A549 (cell line): ENCODE data around the gene ZNF692.
"Not testable (repeated sequence)": the region's sequence is repeated elsewhere in the genome, so short reads cannot be mapped to it uniquely, and the experiment has no call there.

Source experiments
- EP300 ChIP-seq, 2 experiments: fragments of >200 bp; sonication (Bioruptor Twin); formaldehyde crosslinking; IDR thresholded peaks; 2 replicates in 1 of 2; 3 replicates in 1 of 2; pipeline ENCODE4 v1.6.1; 2016 to 2017
- JUN ChIP-seq, 2 experiments: fragments of >200 bp; sonication (Bioruptor Twin); formaldehyde crosslinking; IDR thresholded peaks; 2 replicates in 1 of 2; 3 replicates in 1 of 2; pipeline ENCODE4 v1.6.1; 2016 to 2017
- JUNB ChIP-seq: fragments of >200 bp; sonication (Bioruptor Twin); formaldehyde crosslinking; IDR thresholded peaks from 2 replicates; pipeline ENCODE4 v1.6.1; 2016
- MAFK ChIP-seq: fragments of 450-650 bp; IDR thresholded peaks from 2 replicates; pipeline ENCODE4 v1.6.1; 2014; ENCODE audit not compliant: partially characterized antibody
- PHF8 ChIP-seq: fragments of 200-600 bp; sonication (generic); IDR thresholded peaks from 2 replicates; pipeline ENCODE4 v1.6.1; 2016; ENCODE audit warnings: low read depth, mild to moderate bottlenecking, antibody characterized with exemption, moderate library complexity, borderline replicate concordance
- SMC3 ChIP-seq: fragments of >200 bp; sonication (Bioruptor Twin); formaldehyde crosslinking; IDR thresholded peaks from 3 replicates; pipeline ENCODE4 v1.6.1; 2018; ENCODE audit warnings: inconsistent platforms
- TF ChIP-seq, protein P1 (sequence below): fragments of 200-600 bp; sonication (generic); IDR thresholded peaks from 2 replicates; pipeline ENCODE4 v1.6.1; 2016; ENCODE audit warnings: antibody characterized with exemption, mild to moderate bottlenecking, moderate library complexity
- TF ChIP-seq, protein P2 (sequence below): fragments of >200 bp; sonication (Bioruptor Twin); formaldehyde crosslinking; IDR thresholded peaks from 3 replicates; pipeline ENCODE4 v1.5.1; 2016
- TF ChIP-seq, protein P3 (sequence below): fragments of 250-450 bp; sonication (Bioruptor Pico); IDR thresholded peaks from 2 replicates; pipeline ENCODE4 v1.5.0; 2021; ENCODE audit warnings: mild to moderate bottlenecking, moderate library complexity, borderline replicate concordance

DNA sequence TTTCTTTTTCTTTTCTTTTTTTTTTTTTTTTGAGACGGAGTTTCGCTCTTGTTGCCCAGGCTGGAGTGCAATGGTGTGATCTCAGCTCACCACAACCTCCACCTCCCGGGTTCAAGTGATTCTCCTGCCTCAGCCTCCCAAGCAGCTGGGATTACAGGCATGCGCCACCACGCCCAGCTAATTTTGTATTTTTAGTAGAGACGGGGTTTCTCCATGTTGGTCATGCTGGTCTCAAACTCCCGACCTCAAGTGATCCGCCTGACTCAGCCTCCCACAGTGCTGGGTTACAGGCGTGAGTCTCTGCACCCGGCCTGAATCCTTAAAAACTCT is 31.0 kb upstream of the ZNF692 start:
- TF ChIP-seq, protein P1, sequence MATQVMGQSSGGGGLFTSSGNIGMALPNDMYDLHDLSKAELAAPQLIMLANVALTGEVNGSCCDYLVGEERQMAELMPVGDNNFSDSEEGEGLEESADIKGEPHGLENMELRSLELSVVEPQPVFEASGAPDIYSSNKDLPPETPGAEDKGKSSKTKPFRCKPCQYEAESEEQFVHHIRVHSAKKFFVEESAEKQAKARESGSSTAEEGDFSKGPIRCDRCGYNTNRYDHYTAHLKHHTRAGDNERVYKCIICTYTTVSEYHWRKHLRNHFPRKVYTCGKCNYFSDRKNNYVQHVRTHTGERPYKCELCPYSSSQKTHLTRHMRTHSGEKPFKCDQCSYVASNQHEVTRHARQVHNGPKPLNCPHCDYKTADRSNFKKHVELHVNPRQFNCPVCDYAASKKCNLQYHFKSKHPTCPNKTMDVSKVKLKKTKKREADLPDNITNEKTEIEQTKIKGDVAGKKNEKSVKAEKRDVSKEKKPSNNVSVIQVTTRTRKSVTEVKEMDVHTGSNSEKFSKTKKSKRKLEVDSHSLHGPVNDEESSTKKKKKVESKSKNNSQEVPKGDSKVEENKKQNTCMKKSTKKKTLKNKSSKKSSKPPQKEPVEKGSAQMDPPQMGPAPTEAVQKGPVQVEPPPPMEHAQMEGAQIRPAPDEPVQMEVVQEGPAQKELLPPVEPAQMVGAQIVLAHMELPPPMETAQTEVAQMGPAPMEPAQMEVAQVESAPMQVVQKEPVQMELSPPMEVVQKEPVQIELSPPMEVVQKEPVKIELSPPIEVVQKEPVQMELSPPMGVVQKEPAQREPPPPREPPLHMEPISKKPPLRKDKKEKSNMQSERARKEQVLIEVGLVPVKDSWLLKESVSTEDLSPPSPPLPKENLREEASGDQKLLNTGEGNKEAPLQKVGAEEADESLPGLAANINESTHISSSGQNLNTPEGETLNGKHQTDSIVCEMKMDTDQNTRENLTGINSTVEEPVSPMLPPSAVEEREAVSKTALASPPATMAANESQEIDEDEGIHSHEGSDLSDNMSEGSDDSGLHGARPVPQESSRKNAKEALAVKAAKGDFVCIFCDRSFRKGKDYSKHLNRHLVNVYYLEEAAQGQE: not testable (repeated sequence)
- TF ChIP-seq, protein P2, sequence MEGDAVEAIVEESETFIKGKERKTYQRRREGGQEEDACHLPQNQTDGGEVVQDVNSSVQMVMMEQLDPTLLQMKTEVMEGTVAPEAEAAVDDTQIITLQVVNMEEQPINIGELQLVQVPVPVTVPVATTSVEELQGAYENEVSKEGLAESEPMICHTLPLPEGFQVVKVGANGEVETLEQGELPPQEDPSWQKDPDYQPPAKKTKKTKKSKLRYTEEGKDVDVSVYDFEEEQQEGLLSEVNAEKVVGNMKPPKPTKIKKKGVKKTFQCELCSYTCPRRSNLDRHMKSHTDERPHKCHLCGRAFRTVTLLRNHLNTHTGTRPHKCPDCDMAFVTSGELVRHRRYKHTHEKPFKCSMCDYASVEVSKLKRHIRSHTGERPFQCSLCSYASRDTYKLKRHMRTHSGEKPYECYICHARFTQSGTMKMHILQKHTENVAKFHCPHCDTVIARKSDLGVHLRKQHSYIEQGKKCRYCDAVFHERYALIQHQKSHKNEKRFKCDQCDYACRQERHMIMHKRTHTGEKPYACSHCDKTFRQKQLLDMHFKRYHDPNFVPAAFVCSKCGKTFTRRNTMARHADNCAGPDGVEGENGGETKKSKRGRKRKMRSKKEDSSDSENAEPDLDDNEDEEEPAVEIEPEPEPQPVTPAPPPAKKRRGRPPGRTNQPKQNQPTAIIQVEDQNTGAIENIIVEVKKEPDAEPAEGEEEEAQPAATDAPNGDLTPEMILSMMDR: not testable (repeated sequence)
- TF ChIP-seq JUN (IDR thresholded peaks at IDR 0.05); MAFK; EP300 (IDR thresholded peaks at IDR 0.05); PHF8; SMC3; JUNB: not testable (repeated sequence)
- TF ChIP-seq, protein P3, sequence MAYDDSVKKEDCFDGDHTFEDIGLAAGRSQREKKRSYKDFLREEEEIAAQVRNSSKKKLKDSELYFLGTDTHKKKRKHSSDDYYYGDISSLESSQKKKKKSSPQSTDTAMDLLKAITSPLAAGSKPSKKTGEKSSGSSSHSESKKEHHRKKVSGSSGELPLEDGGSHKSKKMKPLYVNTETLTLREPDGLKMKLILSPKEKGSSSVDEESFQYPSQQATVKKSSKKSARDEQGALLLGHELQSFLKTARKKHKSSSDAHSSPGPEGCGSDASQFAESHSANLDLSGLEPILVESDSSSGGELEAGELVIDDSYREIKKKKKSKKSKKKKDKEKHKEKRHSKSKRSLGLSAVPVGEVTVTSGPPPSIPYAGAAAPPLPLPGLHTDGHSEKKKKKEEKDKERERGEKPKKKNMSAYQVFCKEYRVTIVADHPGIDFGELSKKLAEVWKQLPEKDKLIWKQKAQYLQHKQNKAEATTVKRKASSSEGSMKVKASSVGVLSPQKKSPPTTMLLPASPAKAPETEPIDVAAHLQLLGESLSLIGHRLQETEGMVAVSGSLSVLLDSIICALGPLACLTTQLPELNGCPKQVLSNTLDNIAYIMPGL (CRISPR knock-in tag): not testable (repeated sequence)
